Epithelial cell of proximal tubule (primary cell): ENCODE results near the gene ACTRT2. TPM values are rescaled to one million over a fixed set of nuclear protein-coding genes. Genes with fewer than 3 reads are reported as not detected.

Experiments used
- DNase-seq: peaks from one replicate; pipeline ENCODE4 v3.0.0-alpha.2; 2011; ENCODE audit warnings: low read depth
- H3K4me3 ChIP-seq: 2 replicates; pipeline ENCODE4 v1.5.1; 2011; ENCODE audit warnings: low read depth, mild to moderate bottlenecking, low read length
- CTCF ChIP-seq: conservative IDR thresholded peaks from 2 replicates; pipeline ENCODE4 v1.5.1; 2012; ENCODE audit warnings: low read depth, mild to moderate bottlenecking, low read length
- total RNA-seq: library from RNA; depleted of rRNA; stranded (reverse); fragments of >200 nt; gene quantifications from 2 replicates; pipeline ENCODE4 v1.2.3, GENCODE V29; 2015

The ACTRT2 gene
- total RNA-seq, 1 donor from 2014 or later, result not detected

GRCh38 chr1:3069491-3070308, 48.4 kb downstream of the ACTRT2 start:
- no peak for DNase-seq
- no peak for TF ChIP-seq CTCF
- peak overlapping the region; percentile 50 for H3K4me3 ChIP-seq

- TF ChIP-seq CTCF, result no peak
- H3K4me3 ChIP-seq, result peak overlapping the region; percentile 38
- no peak for DNase-seq
Observed at GRCh38 chr1:3070309-3070643, 49.0 kb downstream of the ACTRT2 start.

- no peak for DNase-seq
- TF ChIP-seq CTCF, result no peak
- peak overlapping the region; percentile 38 for H3K4me3 ChIP-seq
Observed at GRCh38 chr1:3070644-3071564, 49.6 kb downstream of the ACTRT2 start.

GRCh38 chr1:3071565-3072390, 50.5 kb downstream of the ACTRT2 start:
- TF ChIP-seq CTCF, result no peak
- DNase-seq, result no peak
- H3K4me3 ChIP-seq, result peak overlapping the region; percentile 13

Other genes starting within 250 kb of the ACTRT2 start
- 0.07 and 0.46 TPM in 2 replicates for gene TTC34, start 219.8 kb upstream of the ACTRT2 start, total RNA-seq
- under 0.01 and 0.06 TPM in 2 replicates for gene PRDM16, start 47.7 kb downstream of the ACTRT2 start, total RNA-seq